GM19372 (cell line): ENCODE results near the gene NFRKB.
"Not testable (repeated sequence)": the region's sequence is repeated elsewhere in the genome, so short reads cannot be mapped to it uniquely, and the experiment has no call there.

Source experiments
- ATAC-seq: cut with Tn5 transposase; IDR thresholded peaks from one replicate; pipeline ENCODE4 v1.9.1; 2021; ENCODE audit warnings: mild to moderate bottlenecking, low read depth, moderate library complexity; ENCODE audit not compliant: unreplicated experiment

Gene NFRKB

DNA sequence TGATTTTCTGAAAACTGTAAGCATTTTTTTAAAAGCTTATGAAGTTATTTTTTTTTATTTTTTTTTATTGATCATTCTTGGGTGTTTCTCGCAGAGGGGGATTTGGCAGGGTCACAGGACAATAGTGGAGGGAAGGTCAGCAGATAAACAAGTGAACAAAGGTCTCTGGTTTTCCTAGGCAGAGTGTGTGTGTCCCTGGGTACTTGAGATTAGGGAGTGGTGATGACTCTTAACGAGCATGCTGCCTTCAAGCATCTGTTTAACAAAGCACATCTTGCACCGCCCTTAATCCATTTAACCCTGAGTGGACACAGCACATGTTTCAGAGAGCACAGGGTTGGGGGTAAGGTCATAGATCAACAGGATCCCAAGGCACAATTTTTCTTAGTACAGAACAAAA lies 48.0 kb downstream of the NFRKB start:
- not testable (repeated sequence) for ATAC-seq

DNA sequence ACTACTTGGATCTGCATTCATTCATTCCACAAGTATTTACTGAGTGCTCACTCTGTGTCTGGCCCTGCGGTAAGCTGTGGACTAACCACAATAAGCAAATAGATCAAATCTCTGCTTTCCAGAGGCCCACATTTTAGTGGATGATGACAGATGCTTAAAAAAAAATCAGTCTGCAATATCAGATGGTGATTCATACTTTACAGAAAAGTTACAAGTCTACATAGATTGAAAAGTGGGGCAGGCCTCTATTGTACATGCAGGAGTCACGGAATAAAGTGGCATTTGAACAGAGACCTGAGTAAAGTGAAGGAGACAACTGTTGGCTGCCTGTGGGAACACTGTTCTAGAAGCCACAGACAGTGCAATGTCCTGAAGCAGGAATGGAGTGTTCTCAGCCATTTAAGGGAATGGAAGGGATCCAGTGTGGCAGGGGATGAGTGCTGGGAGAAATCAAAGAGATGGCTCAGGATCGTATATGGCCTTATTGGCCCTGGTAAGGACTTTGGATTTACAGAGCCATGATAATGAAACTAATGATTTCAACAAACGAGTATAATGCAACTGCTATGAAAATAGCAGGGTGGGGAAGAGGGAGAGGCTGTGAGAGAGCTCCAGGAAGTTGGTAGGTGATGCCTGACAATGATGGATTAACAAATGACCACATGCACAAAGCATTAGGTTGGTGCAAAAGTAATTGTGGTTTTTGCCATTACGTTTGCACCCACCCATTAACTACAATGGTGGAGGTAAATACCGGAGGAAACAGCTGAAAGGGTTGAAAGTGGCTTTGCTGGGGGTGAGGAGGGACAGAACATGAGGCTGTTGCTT lies 48.7 kb downstream of the NFRKB start:
- ATAC-seq = no peak
